Tibial nerve (tissue), 4 donors: ENCODE results near the gene GGTA1. TPM values are rescaled to one million over a fixed set of nuclear protein-coding genes. Genes with fewer than 3 reads are reported as not detected.
"Not testable (repeated sequence)": the region's sequence is repeated elsewhere in the genome, so short reads cannot be mapped to it uniquely, and the experiment has no call there.

ENCODE experiments used
- DNase-seq, 2 donors: peaks; one replicate each; pipeline ENCODE4 v3.0.0-alpha.2; 2019; ENCODE audit warnings: low spot score in 2 of 2
- H3K27ac ChIP-seq, 4 donors: fragments of 200-600 bp; sonication (generic) in 3 of 4; one replicate each; pipeline ENCODE4 v1.5.1; 2017 to 2019; ENCODE audit warnings: mild to moderate bottlenecking in 1 of 4
- H3K27me3 ChIP-seq, 2 donors: fragments of 200-600 bp; sonication (generic) in 1 of 2; one replicate each; pipeline versions ENCODE4 v1.5.1 to v1.6.0; 2017 to 2019
- H3K36me3 ChIP-seq, 3 donors: fragments of 200-600 bp; sonication (generic); one replicate each; pipeline ENCODE4 v1.5.1; 2018 to 2019
- H3K4me1 ChIP-seq, 4 donors: fragments of 200-600 bp; sonication (generic) in 3 of 4; one replicate each; pipeline ENCODE4 v1.5.1; 2017 to 2019
- H3K4me3 ChIP-seq, 4 donors: fragments of 200-600 bp; sonication (generic) in 3 of 4; one replicate each; pipeline ENCODE4 v1.5.1; 2017 to 2019; ENCODE audit warnings: mild to moderate bottlenecking in 1 of 4, moderate library complexity in 1 of 4
- H3K9me3 ChIP-seq, 4 donors: fragments of 200-600 bp; sonication (generic) in 3 of 4; one replicate each; pipeline ENCODE4 v1.5.1; 2017 to 2019
- EP300 ChIP-seq, 2 donors: sonication (generic); formaldehyde crosslinking; IDR thresholded peaks; one replicate each; pipeline ENCODE4 v1.6.1; 2017; ENCODE audit warnings: antibody characterized with exemption in 2 of 2, mild to moderate bottlenecking in 1 of 2
- POLR2A ChIP-seq, 2 donors: fragments of 450-650 bp; IDR thresholded peaks; one replicate each; pipeline ENCODE4 v1.6.1; 2017; ENCODE audit warnings: antibody characterized with exemption in 2 of 2, mild to moderate bottlenecking in 2 of 2, moderate library complexity in 2 of 2
- whole genome bisulfite sequencing, 2 donors: methylation state at CpG; one replicate each; pipeline ENCODE4 v1.1.5; 2018; 5-methylcytosine and 5-hydroxymethylcytosine counted together
- total RNA-seq, 4 donors: library from RNA; depleted of rRNA; stranded (reverse); fragments of >200 nt; gene quantifications; one replicate each; pipeline ENCODE4 v1.1.0, GENCODE V29; 2016
- TF ChIP-seq, protein P1 (sequence below), 5 experiments: fragments of 200-600 bp in 3 of 5; fragments of 450-650 bp in 2 of 5; sonication (generic) in 3 of 5; IDR thresholded peaks; one replicate each; pipeline ENCODE4 v1.5.1; 2016 to 2019; ENCODE audit warnings: antibody characterized with exemption in 5 of 5, mild to moderate bottlenecking in 3 of 5, moderate library complexity in 2 of 5

Gene GGTA1
- total RNA-seq, 4 donors from 2014 or later = 6.5 to 15.5 (median 10.3) TPM

DNA sequence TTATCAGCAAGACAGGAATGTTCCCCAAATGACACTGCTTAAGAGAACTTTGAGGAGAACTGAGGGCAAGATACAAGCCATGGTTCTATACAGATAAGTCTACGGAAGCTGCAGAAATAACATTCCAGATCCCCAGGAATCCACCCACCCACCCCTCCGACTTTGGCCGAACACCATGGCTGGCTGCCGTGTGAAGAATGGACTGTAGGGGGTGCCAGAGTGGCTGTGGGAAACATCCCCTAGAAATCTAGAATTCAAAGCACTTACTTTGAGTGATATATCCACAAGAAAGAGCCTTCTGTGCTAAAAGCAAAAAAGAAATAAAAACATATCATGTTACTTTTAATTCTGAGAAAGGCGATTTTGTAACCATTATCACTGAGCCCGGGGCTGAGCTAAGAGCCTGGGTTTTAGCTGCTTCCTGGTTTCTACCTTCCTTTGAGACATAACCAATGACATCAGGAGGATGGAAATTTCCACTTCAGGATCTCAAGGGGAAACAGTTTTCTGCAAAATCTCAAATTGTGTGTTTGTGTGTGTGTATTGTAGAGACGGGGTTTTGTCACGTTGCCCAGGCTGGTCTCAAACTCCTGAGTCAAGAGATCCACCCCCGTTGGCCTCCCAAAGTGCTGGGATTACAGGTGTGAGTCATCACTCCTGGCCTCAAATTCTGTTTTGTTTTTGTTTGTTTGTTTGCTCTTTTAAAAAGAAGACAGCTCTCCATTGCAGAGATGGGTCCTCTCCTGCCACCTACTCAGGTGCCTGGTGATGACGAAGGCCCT lies 36.4 kb downstream of the GGTA1 start:
- WGBS, 2 donors = 27 to 31% methylated on average over 10 of the region's 10 CpGs
- peaks cover 0 to 9% (median 0%) of the 10 kb centered on the region in 4 donors for H3K4me1 ChIP-seq
- TF ChIP-seq EP300 (IDR thresholded peaks at IDR 0.05) = no peak
- TF ChIP-seq, protein P1, sequence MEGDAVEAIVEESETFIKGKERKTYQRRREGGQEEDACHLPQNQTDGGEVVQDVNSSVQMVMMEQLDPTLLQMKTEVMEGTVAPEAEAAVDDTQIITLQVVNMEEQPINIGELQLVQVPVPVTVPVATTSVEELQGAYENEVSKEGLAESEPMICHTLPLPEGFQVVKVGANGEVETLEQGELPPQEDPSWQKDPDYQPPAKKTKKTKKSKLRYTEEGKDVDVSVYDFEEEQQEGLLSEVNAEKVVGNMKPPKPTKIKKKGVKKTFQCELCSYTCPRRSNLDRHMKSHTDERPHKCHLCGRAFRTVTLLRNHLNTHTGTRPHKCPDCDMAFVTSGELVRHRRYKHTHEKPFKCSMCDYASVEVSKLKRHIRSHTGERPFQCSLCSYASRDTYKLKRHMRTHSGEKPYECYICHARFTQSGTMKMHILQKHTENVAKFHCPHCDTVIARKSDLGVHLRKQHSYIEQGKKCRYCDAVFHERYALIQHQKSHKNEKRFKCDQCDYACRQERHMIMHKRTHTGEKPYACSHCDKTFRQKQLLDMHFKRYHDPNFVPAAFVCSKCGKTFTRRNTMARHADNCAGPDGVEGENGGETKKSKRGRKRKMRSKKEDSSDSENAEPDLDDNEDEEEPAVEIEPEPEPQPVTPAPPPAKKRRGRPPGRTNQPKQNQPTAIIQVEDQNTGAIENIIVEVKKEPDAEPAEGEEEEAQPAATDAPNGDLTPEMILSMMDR (IDR thresholded peaks at IDR 0.05) = peak; percentile 35 to 61 (median 50)
- peak; percentile 35 to 62 for DNase-seq
- H3K27ac ChIP-seq = no peak overlapping the region
- no peaks in the 10 kb centered on the region for H3K9me3 ChIP-seq
- no peak overlapping the region for H3K4me3 ChIP-seq
- H3K36me3 ChIP-seq = no peaks in the 10 kb centered on the region
- H3K27me3 ChIP-seq = no peaks in the 10 kb centered on the region

DNA sequence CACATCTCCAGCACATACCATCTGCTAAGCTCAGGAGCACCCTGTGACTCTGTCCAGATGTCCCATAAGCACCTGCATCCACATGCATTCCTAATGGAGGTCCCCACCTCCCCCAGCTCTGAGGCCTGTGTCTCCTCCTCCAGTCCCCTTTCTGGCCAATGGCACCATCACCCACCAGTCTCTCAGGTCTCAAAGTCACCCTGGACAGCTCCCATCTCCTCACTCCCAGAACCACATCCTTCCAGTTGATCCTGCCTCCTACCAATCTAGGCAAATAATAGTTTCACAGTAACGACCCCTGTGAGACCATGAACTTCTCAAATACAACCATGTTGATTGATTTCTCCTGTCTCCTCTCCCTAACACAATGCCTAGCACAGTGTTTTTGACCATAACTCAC lies 40.1 kb downstream of the GGTA1 start:
- TF ChIP-seq EP300 (IDR thresholded peaks at IDR 0.05) = no peak
- no peak for TF ChIP-seq POLR2A (IDR thresholded peaks at IDR 0.05)
- TF ChIP-seq, protein P1 (IDR thresholded peaks at IDR 0.05) = no peak
- H3K4me1 ChIP-seq = peaks cover 0 to 9% (median 0%) of the 10 kb centered on the region in 4 donors
- no peak overlapping the region for H3K4me3 ChIP-seq
- no peak overlapping the region for H3K27ac ChIP-seq
- no peaks in the 10 kb centered on the region for H3K9me3 ChIP-seq
- H3K36me3 ChIP-seq = no peaks in the 10 kb centered on the region
- no peak for DNase-seq
- H3K27me3 ChIP-seq = no peaks in the 10 kb centered on the region
- WGBS, 2 donors = 40% methylated on average over 1 of the region's 1 CpG

DNA sequence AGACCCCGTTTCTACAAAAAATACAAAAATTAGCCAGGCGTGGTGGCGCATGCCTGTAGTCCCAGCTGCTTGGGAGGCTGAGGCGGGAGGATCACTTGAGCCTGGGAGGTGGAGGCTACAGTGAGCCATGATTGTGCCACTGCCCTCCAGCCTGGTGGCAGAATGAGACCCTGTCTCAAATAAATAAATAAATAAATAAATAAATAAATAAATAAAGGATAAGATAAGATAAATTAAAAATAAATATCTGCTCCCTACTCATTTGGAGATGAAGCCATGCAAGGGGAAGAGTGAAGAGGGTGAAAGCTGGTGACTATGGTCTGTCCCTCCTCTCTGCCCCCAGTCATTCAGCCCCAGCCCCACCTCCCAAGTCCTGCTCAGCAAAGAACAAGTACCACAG lies 41.2 kb downstream of the GGTA1 start:
- H3K4me3 ChIP-seq, H3K27me3 ChIP-seq, DNase-seq, H3K9me3 ChIP-seq, H3K4me1 ChIP-seq, H3K36me3 ChIP-seq, H3K27ac ChIP-seq: not testable (repeated sequence)
- 94 to 99% methylated on average over 4 of the region's 4 CpGs for WGBS, 2 donors

DNA sequence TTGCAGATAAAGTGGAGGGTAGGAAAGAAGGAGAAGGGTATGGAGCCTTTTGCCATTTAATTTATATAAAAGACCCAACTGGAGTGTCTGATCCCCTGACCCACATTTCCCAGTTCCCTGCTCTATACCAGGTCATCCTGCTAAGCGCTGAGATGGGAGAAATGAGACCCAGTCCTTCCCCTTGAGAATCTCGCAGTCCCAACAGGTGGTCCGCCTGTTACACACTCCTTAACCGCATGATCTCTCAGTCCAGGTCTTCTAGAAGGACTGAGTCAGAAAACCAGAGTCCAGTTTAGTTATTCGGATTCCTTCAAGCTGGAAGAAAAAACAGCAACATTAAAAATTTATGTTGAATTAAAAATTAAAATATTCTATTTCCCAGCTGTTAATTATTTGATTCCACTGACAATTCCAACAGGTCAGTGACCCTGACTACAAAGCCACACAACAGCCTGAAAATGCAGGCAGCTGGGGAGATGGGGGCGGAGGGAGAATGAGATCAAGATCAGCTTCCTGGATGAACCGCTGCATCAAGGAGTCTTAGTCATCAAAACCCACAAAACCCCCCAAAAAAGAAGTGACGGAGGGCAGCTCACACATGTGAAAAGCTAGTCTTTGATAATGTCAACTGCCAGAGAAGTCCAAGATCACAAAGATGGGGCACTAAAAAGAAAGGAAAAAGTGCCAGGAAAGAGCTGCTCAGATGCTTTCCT lies 44.0 kb downstream of the GGTA1 start:
- no peak for DNase-seq
- no peaks in the 10 kb centered on the region for H3K36me3 ChIP-seq
- TF ChIP-seq POLR2A (IDR thresholded peaks at IDR 0.05) (no peak), EP300 (IDR thresholded peaks at IDR 0.05) (no peak)
- TF ChIP-seq, protein P1 (IDR thresholded peaks at IDR 0.05) = no peak
- H3K4me3 ChIP-seq = no peak overlapping the region
- WGBS, 2 donors = 63 to 72% methylated on average over 8 of the region's 8 CpGs
- no peak overlapping the region for H3K27ac ChIP-seq
- peaks cover 0 to 3% (median 0%) of the 10 kb centered on the region in 4 donors for H3K4me1 ChIP-seq
- no peaks in the 10 kb centered on the region for H3K27me3 ChIP-seq
- H3K9me3 ChIP-seq = no peaks in the 10 kb centered on the region

DNA sequence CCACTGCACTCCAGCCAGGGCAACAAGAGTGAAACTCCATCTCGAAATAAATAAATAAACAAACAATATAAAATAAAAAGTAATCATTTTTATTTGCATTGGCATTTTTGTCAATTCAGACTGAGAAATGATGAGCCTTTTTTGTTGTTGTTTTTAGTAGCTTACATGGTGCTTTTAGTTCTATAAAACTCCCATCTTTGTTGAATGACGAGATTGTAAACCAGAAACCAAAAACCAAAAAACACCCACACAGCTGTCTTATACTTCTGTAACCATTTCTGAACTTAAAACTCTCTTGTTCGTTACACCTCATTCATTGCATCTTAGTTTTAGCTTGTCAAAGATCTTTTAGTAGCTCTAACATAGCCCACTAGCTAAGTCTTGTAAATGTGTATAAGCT lies 44.7 kb downstream of the GGTA1 start:
- WGBS, 2 donors = 67 to 70% methylated on average over 3 of the region's 3 CpGs
- Histone ChIP-seq H3K4me3 (no peak overlapping the region), H3K36me3 (no peaks in the 10 kb centered on the region), H3K27me3 (no peaks in the 10 kb centered on the region), H3K27ac (no peak overlapping the region), H3K9me3 (no peaks in the 10 kb centered on the region), H3K4me1 (peaks cover 0 to 3% (median 0%) of the 10 kb centered on the region in 4 donors)
- TF ChIP-seq, protein P1 (IDR thresholded peaks at IDR 0.05) = no peak
- TF ChIP-seq POLR2A (IDR thresholded peaks at IDR 0.05) = no peak
- TF ChIP-seq EP300 (IDR thresholded peaks at IDR 0.05) = no peak
- no peak for DNase-seq
